Calu3 (cell line): ENCODE data around the gene UCP1. TPM values are rescaled to one million over a fixed set of nuclear protein-coding genes. Genes with fewer than 3 reads are reported as not detected.

Experiments used
- BruUV-seq: library from RNA; stranded (reverse); fragments of 400-500 nt; replicated peaks from 2 replicates; lab custom pipeline; 2021; lab: Mats Ljungman, UMichigan
- CTCF ChIA-PET: fragments of 300-600 bp; sonication (Branson Sonifier 250); formaldehyde crosslinking; loops from one replicate; lab custom pipeline; 2022; ENCODE audit warnings: antibody characterized with exemption; lab: Charles Lee
- DNase-seq: peaks from one replicate; pipeline ENCODE4 v3.0.0; 2022
- H3K27ac Mint-ChIP-seq: one replicate; pipeline ENCODE4 v1.8.0; 2022; ENCODE audit warnings: mixed read lengths; ENCODE audit not compliant: unreplicated experiment
- H3K27me3 Mint-ChIP-seq: one replicate; pipeline ENCODE4 v1.8.0; 2022; ENCODE audit warnings: mixed read lengths; ENCODE audit not compliant: unreplicated experiment
- H3K36me3 Mint-ChIP-seq: one replicate; pipeline ENCODE4 v1.8.0; 2022; ENCODE audit warnings: mild to moderate bottlenecking, moderate library complexity, mixed read lengths; ENCODE audit not compliant: insufficient read depth, unreplicated experiment
- H3K4me1 Mint-ChIP-seq: one replicate; pipeline ENCODE4 v1.8.0; 2022; ENCODE audit warnings: mild to moderate bottlenecking, low read depth, mixed read lengths; ENCODE audit not compliant: unreplicated experiment
- H3K4me3 Mint-ChIP-seq: one replicate; pipeline ENCODE4 v1.8.0; 2022; ENCODE audit warnings: mild to moderate bottlenecking, low read depth, moderate library complexity, mixed read lengths; ENCODE audit not compliant: unreplicated experiment
- H3K9me3 Mint-ChIP-seq: one replicate; pipeline ENCODE4 v1.8.0; 2022; ENCODE audit warnings: low read depth, mixed read lengths; ENCODE audit not compliant: unreplicated experiment
- intact Hi-C: fragments of 100-400 bp; cut with micrococcal nuclease; formaldehyde crosslinking; loops from one replicate; pipeline ENCODE4 v1.10.0; 2022; ENCODE audit not compliant: unreplicated experiment
- total RNA-seq: library from RNA; stranded (reverse); gene quantifications from 2 replicates; pipeline ENCODE4 v1.2.3, GENCODE V29; 2022
- TF ChIP-seq, protein P1 (sequence below): fragments of 200-600 bp; IDR thresholded peaks from one replicate; pipeline ENCODE4 v1.8.0; 2022; ENCODE audit warnings: antibody characterized with exemption; ENCODE audit not compliant: unreplicated experiment

The UCP1 gene
- total RNA-seq, 1 experiment from 2014 or later = not detected

DNA sequence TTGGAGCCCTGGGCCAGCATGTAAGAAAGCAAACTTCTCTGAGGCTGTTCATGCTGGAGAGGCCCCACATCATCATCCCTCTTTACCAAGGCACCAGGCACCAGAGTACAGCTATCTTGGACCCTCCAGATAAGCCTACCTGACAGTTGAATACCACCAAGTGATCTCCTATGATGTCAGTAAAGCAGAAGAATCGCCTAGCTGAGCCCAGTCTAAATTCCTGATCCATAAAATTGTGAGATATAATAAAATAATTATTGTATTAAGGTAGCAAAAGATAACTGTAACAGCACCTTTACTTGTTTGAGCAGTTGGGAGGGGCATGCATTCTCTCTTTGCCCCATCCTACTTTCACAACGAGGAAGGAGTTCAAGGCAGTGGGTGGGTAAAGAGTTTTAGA, 2.9 kb upstream of the UCP1 start:
- BruUV-seq = no TSS peak
- TF ChIP-seq, protein P1, sequence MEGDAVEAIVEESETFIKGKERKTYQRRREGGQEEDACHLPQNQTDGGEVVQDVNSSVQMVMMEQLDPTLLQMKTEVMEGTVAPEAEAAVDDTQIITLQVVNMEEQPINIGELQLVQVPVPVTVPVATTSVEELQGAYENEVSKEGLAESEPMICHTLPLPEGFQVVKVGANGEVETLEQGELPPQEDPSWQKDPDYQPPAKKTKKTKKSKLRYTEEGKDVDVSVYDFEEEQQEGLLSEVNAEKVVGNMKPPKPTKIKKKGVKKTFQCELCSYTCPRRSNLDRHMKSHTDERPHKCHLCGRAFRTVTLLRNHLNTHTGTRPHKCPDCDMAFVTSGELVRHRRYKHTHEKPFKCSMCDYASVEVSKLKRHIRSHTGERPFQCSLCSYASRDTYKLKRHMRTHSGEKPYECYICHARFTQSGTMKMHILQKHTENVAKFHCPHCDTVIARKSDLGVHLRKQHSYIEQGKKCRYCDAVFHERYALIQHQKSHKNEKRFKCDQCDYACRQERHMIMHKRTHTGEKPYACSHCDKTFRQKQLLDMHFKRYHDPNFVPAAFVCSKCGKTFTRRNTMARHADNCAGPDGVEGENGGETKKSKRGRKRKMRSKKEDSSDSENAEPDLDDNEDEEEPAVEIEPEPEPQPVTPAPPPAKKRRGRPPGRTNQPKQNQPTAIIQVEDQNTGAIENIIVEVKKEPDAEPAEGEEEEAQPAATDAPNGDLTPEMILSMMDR = no peak
- Mint-ChIP-seq H3K4me3 (no peak overlapping the region), H3K4me1 (no peaks in the 10 kb centered on the region), H3K27me3 (peaks cover 7% of the 10 kb centered on the region), H3K27ac (no peak overlapping the region), H3K36me3 (peaks cover 4% of the 10 kb centered on the region), H3K9me3 (no peaks in the 10 kb centered on the region)
- CTCF ChIA-PET = no interaction called here
- DNase-seq = no peak
- intact Hi-C loops = no loop called here

DNA sequence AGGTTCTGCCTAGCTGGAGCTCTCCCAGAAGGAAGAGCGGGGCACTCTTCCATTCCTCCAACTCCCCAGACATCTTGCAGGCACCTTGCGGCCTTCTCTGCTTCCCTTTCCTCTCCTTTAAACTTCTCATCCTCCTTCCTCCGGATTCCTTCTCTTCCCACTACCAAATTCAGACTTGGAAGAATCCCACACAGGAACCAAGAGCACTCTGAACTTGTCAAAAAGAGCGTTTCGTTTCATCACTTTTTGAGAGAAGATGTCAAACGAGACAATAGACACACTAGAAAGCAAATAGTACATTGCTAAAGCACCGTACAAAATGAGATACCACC, 512 bp upstream of the UCP1 start:
- TF ChIP-seq, protein P1 = no peak
- Mint-ChIP-seq H3K36me3 (peaks cover 4% of the 10 kb centered on the region), H3K4me3 (peak overlapping the region; percentile 72), H3K9me3 (no peaks in the 10 kb centered on the region), H3K27ac (no peak overlapping the region), H3K27me3 (no peaks in the 10 kb centered on the region), H3K4me1 (no peaks in the 10 kb centered on the region)
- CTCF ChIA-PET = no interaction called here
- no TSS peak for BruUV-seq
- no peak for DNase-seq
- intact Hi-C loops = no loop called here

DNA sequence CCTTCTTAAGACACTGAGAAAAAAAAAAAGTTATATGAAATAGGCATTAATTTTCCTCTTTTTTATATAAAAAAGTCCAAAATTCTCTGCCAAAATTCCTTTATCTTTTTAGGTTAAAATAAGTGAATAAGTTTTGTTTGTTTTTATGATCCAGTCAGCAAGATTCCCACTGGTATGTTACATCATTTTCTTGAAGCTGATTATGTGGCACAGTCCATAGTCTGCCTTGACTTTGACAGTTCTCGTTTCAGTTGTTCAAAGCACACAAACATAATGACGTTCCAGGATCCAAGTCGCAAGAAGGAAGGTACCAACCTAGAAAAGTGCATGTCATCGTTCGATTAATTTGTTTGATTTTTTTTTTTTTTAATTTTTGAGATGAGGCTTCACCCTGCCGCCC, 9.1 kb downstream of the UCP1 start:
- no peaks in the 10 kb centered on the region for H3K9me3 Mint-ChIP-seq
- CTCF ChIA-PET = interaction anchor here (0.7 kb wide), 1 partner anchor 21 kb away, joined by 6 read pairs; no protein-coding TSS in a partner anchor
- no peak overlapping the region for H3K27ac Mint-ChIP-seq
- no peak for DNase-seq
- intact Hi-C loops = no loop called here
- no TSS peak for BruUV-seq
- peaks cover 14% of the 10 kb centered on the region for H3K27me3 Mint-ChIP-seq
- H3K36me3 Mint-ChIP-seq = no peaks in the 10 kb centered on the region
- H3K4me1 Mint-ChIP-seq = no peaks in the 10 kb centered on the region
- H3K4me3 Mint-ChIP-seq = no peak overlapping the region
- TF ChIP-seq, protein P1 = no peak

DNA sequence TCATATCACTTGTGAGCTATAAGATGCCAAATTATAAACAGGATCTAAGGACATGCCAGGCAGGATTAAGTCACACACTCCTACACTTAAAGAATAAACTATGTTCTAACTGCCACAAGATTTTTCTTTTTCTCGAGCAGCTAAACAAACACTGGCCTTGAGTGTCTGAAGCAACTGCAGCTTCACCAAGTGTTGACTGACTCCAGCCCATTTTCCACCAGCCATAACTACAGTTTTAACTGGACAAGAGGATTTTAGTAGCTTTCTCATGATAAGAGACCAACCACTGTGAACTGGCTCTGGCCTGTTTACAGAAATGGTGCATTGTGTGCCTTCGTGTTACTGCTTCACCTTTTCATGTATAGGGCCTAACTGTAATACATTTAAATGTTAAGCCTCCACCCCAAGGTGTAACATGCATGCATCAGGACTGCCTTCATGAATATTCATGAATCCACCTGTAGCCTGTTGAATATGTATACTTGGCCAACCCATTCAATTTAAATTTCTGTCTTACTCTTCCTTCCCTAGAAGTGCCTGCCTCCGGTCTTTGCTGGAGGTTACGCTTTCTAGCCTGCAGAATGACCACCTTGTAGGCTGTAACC, 10.8 kb downstream of the UCP1 start:
- H3K9me3 Mint-ChIP-seq = no peaks in the 10 kb centered on the region
- no TSS peak for BruUV-seq
- H3K27me3 Mint-ChIP-seq = peaks cover 14% of the 10 kb centered on the region
- H3K36me3 Mint-ChIP-seq = no peaks in the 10 kb centered on the region
- DNase-seq = no peak
- no peaks in the 10 kb centered on the region for H3K4me1 Mint-ChIP-seq
- TF ChIP-seq, protein P1 = no peak
- CTCF ChIA-PET = no interaction called here
- no peak overlapping the region for H3K27ac Mint-ChIP-seq
- intact Hi-C loops = no loop called here
- H3K4me3 Mint-ChIP-seq = no peak overlapping the region
